ENCODE results near the gene ANK2.

Gene ANK2

GRCh38 chr4:113398441-113399143 is 349.1 kb downstream of the ANK2 start:
- DNase-seq (ENCODE audit: low spot score): no peak

GRCh38 chr4:113404167-113404571 is 354.7 kb downstream of the ANK2 start:
- no peak for DNase-seq (ENCODE audit: low spot score)

DNA sequence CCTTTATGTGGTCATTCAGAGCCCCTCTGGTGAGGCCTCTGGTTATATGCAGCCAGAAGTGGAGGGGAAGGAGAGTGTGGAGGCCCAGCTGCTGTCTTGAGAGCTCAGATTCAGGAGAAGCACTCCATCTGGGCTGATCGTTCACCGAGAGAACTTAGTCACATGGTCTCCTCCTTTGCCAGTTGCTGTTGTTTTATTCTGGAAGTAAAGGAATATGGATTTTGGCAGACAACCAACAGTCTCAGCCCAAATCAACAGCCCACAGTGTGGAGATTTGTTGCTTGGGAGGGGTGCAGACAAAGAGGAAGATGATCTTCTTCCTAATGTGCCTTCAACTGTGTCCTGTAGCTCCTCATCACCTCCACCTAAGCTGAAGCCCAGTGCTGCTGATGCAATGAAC is 355.4 kb downstream of the ANK2 start:
- DNase-seq (ENCODE audit: low spot score): no peak

DNA sequence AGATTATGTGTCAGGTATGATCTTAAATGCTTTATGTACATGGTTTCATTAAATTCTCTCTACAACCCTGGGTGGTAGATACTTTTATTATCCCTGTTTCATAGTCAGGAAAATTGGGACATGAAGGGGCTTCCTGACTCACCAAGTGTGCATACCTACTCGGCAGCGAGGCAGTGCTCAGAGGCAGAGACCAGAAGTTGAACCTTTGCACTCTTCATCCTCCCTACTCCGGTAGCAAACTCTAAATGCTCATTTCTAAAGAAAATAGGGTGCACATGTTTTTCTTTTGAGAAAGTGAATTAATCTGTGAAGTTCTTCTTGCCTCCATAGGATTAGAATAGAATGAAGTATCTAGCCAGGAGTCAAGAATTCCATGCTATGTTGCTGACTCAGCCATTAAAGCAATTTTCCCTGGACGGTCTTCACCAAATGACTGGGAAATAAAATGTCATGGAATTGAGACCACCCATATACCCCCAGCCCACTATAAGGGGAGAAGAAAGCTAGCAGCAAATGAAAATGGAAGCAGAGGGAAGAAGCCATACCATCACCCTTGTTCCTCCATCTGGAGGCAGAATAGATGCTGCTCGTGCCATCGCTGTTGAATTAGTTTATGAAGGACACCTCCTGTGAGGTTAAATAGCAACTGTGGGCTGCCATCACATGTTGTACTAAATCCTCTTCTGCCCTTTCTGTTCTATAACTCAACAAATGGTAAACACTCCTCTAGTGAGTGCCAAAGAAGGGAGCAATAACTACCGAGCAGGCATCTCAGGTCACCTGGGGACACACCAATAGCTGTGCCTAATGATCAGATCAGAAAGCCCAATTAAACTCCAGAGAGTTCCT is 356.6 kb downstream of the ANK2 start:
- no peak for DNase-seq (ENCODE audit: low spot score)

DNA sequence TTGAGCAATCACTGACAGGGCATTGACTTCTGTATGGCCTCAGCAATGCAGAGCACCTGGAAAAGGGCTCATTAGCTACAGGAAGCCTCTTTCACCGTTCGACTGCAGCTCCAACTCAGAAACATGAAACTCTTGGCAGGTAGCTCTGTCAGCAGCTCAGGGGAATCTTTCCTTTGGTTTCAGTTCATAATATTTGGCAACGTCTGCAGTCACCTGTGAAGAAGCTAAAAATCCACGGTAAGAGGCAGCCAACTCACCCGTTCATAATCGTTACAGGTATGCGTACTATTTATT is 357.2 kb downstream of the ANK2 start:
- DNase-seq (ENCODE audit: low spot score): no peak

DNA sequence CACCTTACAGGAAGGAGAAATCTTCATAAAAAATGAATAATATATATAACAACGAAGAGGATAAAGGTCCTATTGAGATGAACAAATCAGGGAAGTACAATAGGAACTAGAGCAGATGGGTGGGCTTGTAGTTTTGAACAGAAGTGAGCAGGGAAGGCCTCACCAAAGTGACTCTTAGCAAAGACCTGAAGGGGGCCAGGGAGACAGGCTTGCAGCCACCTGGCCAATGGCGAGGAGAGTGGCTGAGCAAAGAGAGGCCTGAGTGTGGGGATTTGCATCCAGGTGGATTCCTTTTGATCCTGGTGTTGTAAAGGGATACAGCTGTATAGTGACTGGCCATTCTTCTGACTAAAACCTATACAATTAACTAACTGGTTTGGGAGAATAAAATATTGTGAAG is 358.0 kb downstream of the ANK2 start:
- peak; percentile 48 for DNase-seq (ENCODE audit: low spot score)

- no peak for DNase-seq (ENCODE audit: low spot score)
These were observed 359.7 kb downstream of the ANK2 start for GRCh38 chr4:113409181-113409580.

GRCh38 chr4:113410686-113411085 is 361.2 kb downstream of the ANK2 start:
- DNase-seq (ENCODE audit: low spot score): no peak

DNA sequence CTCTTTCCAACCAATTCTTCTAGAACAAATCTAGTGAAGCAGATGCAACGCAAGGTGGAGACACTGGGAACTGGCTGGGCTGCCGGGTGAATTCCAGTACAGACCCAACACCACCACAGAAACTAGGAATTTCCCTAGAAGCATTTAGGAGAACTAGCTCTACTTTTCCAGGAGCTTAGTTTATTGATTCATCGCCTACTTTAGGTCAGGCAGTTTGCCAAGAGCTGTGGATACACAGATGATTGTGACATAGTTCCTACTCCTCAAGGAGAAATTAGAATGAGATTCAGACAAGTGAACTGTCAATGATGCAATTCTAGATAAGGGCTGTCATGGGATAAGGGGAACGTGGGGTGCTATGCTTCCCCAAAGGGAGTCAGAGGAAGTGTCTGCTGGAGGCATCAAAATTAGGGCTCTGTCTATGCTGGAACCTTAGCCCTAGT is 362.1 kb downstream of the ANK2 start:
- DNase-seq (ENCODE audit: low spot score): no peak

DNA sequence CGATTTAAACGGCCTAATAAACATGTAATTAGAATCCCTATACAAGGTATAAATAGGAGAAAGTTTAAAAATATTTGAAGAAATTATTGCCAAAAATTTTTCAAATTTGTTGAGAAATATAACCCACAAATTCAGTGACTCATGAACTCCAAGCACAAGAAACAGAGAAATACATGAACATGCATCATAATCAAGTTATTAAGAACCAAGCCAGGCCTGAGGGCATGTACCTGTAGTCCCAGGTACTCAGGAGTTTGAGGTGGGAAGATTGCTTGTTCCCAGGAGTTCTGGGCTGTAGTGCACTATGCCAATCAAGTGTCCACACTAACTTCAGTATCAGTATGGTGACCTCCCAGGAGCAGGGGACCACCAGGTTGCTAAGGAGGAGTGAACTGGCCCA is 370.2 kb downstream of the ANK2 start:
- DNase-seq (ENCODE audit: low spot score): no peak

DNA sequence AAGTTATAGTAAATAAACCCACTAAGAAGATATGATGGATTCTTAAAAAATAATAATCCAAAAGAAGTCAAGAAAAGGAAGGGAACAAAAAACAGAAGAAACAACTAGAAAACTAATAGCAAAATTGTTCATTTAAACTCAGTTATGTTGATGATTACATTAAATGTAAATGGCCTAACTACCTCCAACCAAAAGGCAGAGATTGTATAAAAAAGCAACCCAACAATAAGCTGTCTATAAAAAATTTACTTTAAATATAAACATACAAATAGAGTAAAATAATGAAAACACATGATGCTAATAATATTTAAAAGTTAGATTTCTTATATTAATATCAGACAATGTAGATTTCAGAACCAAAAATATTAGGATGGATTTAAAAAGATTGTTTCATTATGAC is 371.5 kb downstream of the ANK2 start:
- no peak for DNase-seq (ENCODE audit: low spot score)

DNA sequence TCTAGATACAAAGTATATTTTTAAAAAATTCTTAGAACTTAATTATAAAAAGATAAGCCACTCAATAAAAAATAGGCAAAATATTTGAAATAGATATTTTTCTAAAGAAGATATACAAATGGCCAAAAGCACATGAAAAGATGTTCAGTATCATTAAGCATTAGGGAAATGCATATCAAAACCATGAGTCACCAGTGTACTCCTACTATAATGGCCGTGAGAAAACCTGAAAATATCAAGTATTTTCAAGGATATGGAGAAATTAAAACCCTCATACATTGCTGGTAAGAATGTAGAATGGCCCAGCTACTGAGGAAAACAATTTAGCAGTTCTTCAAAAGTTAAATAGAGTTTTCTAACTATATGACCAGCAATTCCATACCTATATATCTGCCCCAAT is 374.2 kb downstream of the ANK2 start:
- DNase-seq (ENCODE audit: low spot score): no peak

DNA sequence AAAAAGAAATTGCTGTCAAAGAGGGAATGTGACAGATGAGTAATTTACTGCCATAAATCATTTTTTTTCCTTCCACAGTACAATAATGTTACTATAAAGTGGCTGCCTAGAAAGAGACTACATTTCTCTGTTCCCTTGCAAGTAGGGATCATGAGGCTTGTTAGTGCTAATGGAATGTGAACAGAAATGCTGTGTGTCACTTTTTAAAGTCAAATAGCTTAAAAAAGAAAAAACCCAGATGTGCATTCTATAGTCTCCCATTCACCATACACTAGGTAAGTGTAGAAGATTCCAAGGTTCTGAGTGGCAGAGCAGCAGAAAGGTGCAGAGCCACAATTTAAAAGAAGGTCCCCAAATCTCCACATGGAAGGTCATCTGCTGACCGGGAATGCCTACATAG is 383.7 kb downstream of the ANK2 start:
- DNase-seq (ENCODE audit: low spot score): no peak
